NCI-H2227 treated with DMSO at 0.1 percent for 48 hours (cell line): Measurements from ENCODE around the gene C19orf47.

Experiments
- DNase-seq: peaks from one replicate; lab custom pipeline; 2025; lab: John Stamatoyannopoulos, UW

The C19orf47 gene

DNA sequence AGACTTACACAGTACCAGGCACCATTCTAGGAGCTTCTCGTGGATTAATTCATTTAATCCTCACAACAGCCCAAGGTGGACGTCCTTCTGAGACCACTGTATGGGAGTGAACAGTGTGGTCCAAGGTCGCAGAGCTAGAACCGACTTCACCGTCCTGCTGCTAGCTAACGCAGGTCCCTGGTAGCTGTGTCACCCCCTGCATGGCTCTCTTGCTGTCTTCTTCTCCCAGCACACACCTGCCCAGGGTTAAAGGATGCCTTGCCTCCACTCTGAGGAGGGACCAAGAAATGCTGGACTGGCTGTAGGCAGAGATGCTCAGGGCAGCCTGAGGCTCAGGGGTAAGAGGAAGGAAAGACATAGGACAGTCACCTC lies 66.0 kb downstream of the C19orf47 start:
- no peak for DNase-seq

DNA sequence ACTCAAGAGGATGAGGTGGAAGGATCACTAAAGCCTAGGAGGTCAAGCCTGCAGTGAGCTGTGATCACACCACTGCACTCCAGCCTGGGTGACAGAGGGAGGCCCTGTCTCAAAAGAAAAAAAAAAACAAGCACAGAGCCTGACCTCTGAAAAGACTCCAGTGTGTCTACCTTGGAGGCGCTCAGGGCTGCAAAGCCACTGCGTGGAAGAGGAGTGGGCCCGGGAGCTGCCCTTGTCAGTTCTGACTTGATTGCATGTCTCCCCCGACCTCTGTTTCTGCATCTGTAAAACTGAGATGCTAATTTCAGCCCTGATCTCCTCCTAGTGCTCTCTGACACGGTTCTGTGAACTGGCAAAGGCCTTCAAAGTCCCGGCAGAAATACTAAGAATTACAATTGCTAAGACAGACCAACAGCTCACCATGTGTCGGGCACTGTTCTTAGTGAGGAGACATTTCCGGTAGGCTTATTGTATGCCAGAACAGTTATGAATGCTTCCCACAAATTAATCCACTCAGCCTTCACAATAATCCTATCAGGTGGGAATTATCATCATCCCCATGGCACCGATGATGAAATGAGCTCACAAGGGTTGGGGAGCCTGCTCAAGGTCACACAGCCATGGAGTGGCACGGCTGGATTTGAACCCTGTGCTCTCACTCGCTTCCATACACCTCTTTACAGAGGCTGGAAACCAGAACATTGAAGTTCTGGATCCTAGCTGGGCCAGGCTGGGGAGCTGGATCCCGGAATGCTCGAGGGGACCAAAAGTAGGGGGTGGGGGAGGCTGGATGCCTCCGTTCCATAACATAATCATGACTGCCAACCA lies 66.6 kb downstream of the C19orf47 start:
- no peak for DNase-seq

DNA sequence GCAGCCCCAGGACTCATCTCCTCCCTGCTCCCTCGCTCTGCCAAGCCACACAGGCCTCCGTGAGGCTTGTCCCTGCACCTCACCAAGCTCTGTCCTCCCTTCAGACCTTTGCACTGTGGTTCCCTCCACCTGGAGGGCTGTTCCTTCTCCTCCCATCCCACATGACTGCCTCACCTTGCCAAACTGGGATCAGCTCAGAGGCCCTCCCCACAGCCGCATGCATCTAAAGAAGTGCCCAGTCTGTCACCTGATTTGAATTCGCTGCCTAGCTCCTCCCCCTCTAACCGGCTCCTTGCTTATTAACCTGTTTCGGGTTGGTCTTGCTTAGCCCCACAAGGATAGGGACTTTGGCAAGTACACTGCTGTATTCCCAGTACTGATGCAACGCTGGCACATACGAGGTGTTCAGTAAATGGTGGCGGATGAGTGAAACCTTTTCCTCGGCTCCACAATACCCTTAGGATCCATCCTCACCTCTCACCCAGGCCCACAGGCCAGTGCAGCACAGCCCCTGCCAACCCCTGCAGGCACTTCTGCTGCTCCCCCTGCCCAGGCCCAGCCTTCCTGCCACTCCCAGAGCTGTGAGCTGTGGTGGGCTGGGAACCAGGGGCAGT lies 67.5 kb downstream of the C19orf47 start:
- DNase-seq, result no peak

DNA sequence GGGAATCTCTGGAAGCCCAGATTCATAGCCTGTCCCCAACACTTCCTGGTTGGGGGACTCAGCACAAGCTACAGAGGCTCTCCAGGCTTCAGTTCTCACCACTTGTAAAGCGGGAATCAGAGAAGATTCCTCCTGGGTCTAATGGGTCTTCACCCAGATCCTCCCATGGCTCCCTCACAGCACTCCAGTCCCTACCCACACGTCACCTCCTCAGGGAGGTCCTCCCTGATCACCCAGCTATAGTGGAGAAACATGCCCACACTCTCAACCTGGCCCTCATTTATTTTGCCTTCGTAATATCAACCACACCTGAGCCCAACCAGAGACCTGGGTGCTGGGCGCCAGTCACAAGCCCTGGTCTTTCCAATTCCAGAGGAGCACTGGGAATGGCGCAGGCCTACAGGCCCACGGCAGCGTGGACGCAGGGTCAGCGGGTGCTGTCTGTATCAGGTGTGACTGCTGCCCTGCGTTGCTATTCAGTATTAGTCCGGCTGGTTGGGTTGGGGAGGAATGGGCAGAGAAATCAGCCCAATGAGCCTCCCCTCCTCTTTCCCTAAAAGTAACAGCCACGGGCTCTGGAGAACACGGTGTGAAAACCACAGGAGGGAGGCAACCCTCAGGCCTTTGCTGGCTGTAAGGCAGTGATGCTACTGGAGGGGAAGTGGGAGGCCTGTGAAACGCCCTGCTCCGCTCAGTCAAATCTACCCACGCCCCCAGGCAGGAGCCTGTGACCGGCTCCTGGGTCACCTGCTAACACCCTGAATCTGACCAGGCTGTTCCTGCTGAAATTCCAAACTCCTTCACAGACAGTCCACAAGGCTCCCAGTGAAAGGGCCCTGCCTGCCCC lies 68.2 kb downstream of the C19orf47 start:
- no peak for DNase-seq

DNA sequence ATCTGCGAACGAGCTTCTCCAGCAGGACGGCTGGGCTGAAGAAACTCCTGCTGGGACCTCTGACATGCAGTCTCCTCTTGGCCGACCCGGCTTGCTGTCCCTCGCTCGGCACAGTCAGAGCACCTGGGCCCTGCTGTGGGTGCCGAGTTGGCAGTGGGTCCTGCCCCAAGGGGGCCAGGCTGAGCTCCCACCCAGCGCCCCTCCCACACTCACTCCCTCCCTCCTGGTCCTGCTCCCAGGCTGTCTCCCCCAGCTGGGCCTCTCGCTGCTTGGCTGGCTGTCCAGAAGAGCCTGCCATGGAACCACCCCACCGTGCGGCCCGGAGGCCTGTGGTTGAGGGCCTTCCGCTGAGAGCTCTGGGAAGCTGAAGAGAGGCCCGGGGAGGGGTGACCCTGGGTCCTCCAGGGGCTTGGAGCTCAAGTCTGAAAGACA lies 69.1 kb downstream of the C19orf47 start:
- DNase-seq, result no peak

- no peak for DNase-seq
Measured at GRCh38 chr19:40278361-40279035, 69.7 kb downstream of the C19orf47 start.

DNA sequence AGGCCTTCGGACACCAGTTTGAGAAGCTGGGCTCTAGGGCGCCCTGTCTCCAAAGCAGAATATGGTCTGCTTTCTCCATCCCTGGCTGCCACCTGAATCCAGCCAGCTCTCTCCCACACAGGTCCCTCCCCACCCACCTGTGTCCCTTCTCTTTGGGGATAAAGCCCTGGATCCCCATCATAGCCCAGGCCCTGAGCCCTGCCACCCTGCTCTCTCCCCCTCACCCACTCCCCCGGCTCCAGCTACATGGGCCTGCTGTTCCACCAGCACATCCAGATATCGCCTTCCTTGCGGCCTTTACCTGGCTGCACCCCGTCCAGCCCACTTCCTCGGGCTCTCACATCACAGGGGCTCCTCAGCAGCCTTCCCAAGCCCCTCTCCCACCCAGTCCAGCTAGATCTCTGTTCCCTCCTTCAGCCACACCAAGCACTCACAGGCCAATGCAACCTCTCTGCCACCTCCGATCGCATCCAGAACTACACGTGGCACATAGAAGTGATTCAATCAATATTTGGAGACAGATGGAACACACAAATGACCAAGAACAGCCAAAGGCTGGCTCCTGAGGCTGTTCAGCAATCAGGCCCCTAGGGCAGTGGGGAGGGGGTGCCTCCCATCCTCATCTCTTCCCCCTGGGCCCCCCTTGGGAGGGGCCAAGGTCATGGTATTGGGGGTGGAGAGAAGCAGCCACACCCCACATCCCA lies 70.7 kb downstream of the C19orf47 start:
- no peak for DNase-seq

GRCh38 chr19:40274585-40275544 lies 73.3 kb downstream of the C19orf47 start:
- DNase-seq, result no peak

- no peak for DNase-seq
Measured at GRCh38 chr19:40273469-40274360, 74.5 kb downstream of the C19orf47 start.

DNA sequence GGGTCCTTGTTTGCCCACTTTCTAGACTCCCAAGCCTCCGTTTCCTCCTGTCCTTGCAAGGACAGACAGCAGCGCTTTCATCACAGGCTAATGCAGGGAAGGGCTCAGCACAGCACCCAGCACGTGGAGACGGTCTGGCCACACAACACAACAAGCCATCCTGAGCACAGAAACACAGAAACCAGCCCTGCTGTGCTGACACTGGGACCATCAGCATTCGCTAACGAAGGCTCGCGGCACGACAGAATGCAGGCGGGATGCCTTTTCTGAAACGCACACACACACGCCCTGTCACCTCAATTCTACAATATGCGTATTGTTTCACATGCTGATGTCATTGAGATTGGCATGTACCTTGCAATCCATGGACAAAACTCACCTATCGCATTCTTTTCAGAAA lies 75.9 kb downstream of the C19orf47 start:
- no peak for DNase-seq

DNA sequence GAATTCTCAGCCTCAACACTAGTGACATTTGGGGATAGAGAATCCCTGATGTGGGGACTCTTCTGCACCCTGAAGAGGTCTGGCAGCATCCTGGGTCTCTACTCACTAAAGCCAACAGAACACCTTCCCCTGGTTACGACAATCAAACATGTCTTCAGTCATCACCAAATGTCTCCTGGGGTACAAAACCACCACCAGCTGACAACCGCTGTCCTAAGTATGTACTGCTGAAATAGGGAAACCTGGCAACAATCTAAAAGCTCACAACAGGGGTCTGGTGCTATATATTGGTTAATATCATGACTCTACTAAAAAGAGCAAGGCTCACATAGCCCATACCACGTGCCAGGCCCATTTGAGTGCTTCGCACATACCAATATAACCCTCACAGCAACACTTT lies 76.5 kb downstream of the C19orf47 start:
- DNase-seq, result no peak

GRCh38 chr19:40270362-40271089 lies 77.7 kb downstream of the C19orf47 start:
- no peak for DNase-seq
